Neural crest cell (in vitro differentiated cells): ENCODE results near the gene PCCA. TPM values are rescaled to one million over a fixed set of nuclear protein-coding genes. Genes with fewer than 3 reads are reported as not detected.

Experiments
- DNase-seq: peaks from one replicate; pipeline ENCODE4 v3.0.0; 2021; ENCODE audit warnings: low read depth, mixed read lengths, low spot score
- H3K27ac Mint-ChIP-seq: one replicate; pipeline ENCODE4 v1.8.0; 2021; ENCODE audit warnings: mild to moderate bottlenecking, mixed read lengths; ENCODE audit not compliant: unreplicated experiment
- H3K27me3 Mint-ChIP-seq: 2 replicates; pipeline ENCODE4 v1.8.0; 2021; ENCODE audit warnings: low read depth, mild to moderate bottlenecking, mixed read lengths
- H3K36me3 Mint-ChIP-seq: 2 replicates; pipeline ENCODE4 v1.8.0; 2021; ENCODE audit warnings: low read depth, mild to moderate bottlenecking, mixed read lengths
- H3K4me1 Mint-ChIP-seq: 2 replicates; pipeline ENCODE4 v1.8.0; 2021; ENCODE audit warnings: mixed read lengths
- H3K4me3 Mint-ChIP-seq: one replicate; pipeline ENCODE4 v1.8.0; 2021; ENCODE audit warnings: mild to moderate bottlenecking, mixed read lengths
- H3K9me3 Mint-ChIP-seq: 2 replicates; pipeline ENCODE4 v1.8.0; 2021; ENCODE audit warnings: mixed read lengths
- CTCF ChIP-seq: fragments of 200-600 bp; sonication (generic); conservative IDR thresholded peaks from 2 replicates; pipeline ENCODE4 v1.5.0; 2021; ENCODE audit warnings: antibody characterized with exemption, mild to moderate bottlenecking
- total RNA-seq: library from RNA; stranded (reverse); gene quantifications from 2 replicates; pipeline ENCODE4 v1.2.1, GENCODE V29; 2021

The PCCA gene
- total RNA-seq, 1 donor from 2014 or later: 40.6 TPM

DNA sequence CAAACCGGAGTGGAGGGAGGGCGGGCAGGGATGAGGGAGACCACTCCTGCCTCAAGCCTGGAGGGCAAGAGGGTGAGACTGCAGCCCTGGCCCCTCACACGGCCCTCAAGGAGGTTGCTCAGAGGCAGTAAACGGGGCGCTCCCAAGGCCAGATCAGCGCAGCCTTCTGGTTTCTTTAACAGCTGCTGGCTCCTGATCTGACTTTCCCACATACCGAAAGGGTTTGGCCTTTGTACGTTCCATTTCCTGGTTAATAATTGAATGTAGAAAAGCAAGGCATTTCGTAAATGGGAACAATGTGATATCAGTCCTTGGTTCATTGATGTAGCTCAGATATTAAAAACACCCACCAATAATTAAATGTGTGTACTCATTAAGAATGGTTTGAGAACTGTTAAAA lies 428.2 kb downstream of the PCCA start:
- Mint-ChIP-seq H3K4me3 (no peak overlapping the region), H3K27ac (no peak overlapping the region), H3K27me3 (peaks cover 5% of the 10 kb centered on the region), H3K4me1 (peaks cover 57% of the 10 kb centered on the region), H3K36me3 (peaks cover 2% of the 10 kb centered on the region), H3K9me3 (no peaks in the 10 kb centered on the region)
- TF ChIP-seq CTCF: no peak
- DNase-seq: no peak

GRCh38 chr13:100517728-100518127 lies 428.8 kb downstream of the PCCA start:
- Mint-ChIP-seq H3K9me3 (no peaks in the 10 kb centered on the region), H3K27me3 (peaks cover 5% of the 10 kb centered on the region), H3K27ac (no peak overlapping the region), H3K4me3 (no peak overlapping the region), H3K4me1 (peaks cover 54% of the 10 kb centered on the region), H3K36me3 (peaks cover 2% of the 10 kb centered on the region)
- DNase-seq: no peak
- TF ChIP-seq CTCF: no peak

DNA sequence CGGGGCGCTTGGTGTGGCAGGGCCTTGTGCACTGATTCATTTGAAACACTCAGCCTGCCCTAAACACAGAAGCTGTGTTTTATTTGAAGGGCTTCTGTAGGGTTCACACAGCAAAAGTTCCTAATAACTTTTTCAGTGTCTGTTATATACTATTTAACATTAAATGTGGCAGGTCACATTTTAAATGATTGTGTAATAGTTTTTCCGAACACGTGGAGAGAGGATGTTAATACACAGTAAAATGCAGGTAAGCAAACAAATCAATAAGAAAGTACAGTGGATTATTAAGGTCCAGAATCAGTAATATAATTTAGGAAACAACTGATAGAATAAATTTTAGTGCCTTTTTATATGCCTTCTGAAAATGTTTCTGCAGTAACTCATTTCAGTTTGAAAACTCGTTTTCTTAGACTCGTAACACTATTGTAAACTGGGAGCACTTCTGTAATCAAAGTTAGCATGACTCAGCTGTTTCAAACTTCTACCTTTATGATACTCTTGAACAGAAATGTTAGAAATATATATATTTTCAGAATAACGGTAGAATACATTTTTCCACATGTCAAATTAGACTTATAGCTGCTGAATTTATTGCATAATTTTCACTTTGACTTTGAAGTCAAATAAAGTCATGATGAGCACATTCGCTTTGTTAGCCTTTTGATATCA lies 429.6 kb downstream of the PCCA start:
- H3K36me3 Mint-ChIP-seq: peaks cover 2% of the 10 kb centered on the region
- no peak overlapping the region for H3K27ac Mint-ChIP-seq
- H3K4me3 Mint-ChIP-seq: peak overlapping the region; percentile 41
- H3K27me3 Mint-ChIP-seq: peaks cover 5% of the 10 kb centered on the region
- peaks cover 46% of the 10 kb centered on the region for H3K4me1 Mint-ChIP-seq
- H3K9me3 Mint-ChIP-seq: no peaks in the 10 kb centered on the region
- no peak for TF ChIP-seq CTCF
- DNase-seq: no peak

- Mint-ChIP-seq H3K27ac (no peak overlapping the region), H3K36me3 (peaks cover 2% of the 10 kb centered on the region), H3K4me1 (peaks cover 35% of the 10 kb centered on the region), H3K4me3 (no peak overlapping the region), H3K9me3 (no peaks in the 10 kb centered on the region), H3K27me3 (peaks cover 5% of the 10 kb centered on the region)
- no peak for TF ChIP-seq CTCF
- DNase-seq: no peak
These were observed 430.7 kb downstream of the PCCA start for GRCh38 chr13:100519626-100520025.

DNA sequence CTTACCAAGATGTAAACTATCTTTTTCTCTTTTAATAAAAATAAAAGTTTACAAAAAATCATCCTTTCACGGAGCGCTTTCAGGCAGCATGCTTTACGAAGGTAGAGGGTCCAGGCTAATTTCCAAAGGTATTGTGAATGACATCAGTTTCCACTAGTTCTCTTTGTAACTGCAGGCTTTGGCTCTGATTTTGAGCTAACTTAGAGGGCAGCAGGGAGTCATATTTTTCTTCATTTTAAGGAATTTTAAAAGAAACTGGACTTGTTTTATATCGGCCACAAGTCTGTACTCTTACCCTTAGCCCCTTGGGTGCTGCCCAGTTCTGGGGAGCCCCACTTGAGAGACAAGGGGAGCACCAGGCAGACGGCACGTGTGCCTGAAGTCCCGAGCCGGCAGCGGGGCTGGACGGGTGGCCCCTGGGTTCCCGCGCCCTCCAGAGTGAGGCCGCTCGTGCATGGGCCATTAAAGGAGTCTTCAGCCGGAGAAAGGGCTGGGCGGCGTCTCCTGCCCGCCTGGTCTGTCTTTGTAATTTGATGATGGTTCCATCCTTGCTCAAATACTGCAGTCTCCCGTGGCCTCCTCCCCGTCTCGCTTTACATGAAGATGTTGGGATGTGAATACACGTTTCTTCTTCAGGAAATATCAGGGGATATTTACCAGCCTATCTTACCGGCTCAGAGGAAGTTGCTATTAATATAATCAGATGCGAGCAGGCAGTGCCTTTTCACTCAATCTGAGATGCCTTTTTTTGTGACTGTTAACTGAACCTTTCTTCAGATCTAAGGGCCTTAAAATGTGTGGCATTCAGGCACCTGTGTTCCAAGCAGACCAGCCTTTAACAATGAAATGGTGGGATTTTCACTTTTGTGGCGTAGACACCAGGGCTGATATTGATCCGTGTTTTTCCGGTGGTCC lies 432.3 kb downstream of the PCCA start:
- Mint-ChIP-seq H3K4me3 (peak overlapping the region; percentile 33), H3K4me1 (peaks cover 36% of the 10 kb centered on the region), H3K27ac (peak overlapping the region; percentile 58), H3K9me3 (no peaks in the 10 kb centered on the region), H3K27me3 (peaks cover 5% of the 10 kb centered on the region), H3K36me3 (peaks cover 2% of the 10 kb centered on the region)
- peak; percentile 14 for DNase-seq
- TF ChIP-seq CTCF: no peak
